Mesendoderm (in vitro differentiated cells): ENCODE measurements around the gene ASPN.

Experiments used
- DNase-seq: peaks from one replicate; pipeline ENCODE4 v3.0.0; 2013
- H2AK5ac ChIP-seq: 2 replicates; pipeline ENCODE4 v1.6.1; 2013; ENCODE audit warnings: low read length, inconsistent platforms
- H2BK120ac ChIP-seq: 2 replicates; pipeline ENCODE4 v1.6.1; 2013; ENCODE audit warnings: low read depth, mild to moderate bottlenecking, low read length, moderate library complexity, mixed read lengths
- H2BK15ac ChIP-seq: replicated peaks from 2 replicates; pipeline ENCODE4 v1.6.1; 2013; ENCODE audit warnings: low read depth, mild to moderate bottlenecking, moderate library complexity
- H2BK5ac ChIP-seq: 2 replicates; pipeline ENCODE4 v1.6.1; 2013; ENCODE audit warnings: low read length, inconsistent platforms
- H3K18ac ChIP-seq: 2 replicates; pipeline ENCODE4 v1.6.1; 2013; ENCODE audit warnings: mild to moderate bottlenecking, low read length, mixed read lengths
- H3K23ac ChIP-seq: one replicate; pipeline ENCODE4 v1.6.1; 2013; ENCODE audit warnings: low read length
- H3K27ac ChIP-seq: 2 replicates; pipeline ENCODE4 v1.5.1; 2013; ENCODE audit warnings: low read depth, mild to moderate bottlenecking, inconsistent platforms, low read length, moderate library complexity
- H3K27me3 ChIP-seq: 2 replicates; pipeline ENCODE4 v1.6.1; 2013; ENCODE audit warnings: low read length, control low read depth, mild to moderate bottlenecking, inconsistent platforms; ENCODE audit not compliant: insufficient read depth, poor library complexity
- H3K36me3 ChIP-seq: 2 replicates; pipeline ENCODE4 v1.6.1; 2013; ENCODE audit warnings: low read length, inconsistent platforms; ENCODE audit not compliant: control insufficient read depth, insufficient read depth
- H3K4ac ChIP-seq: one replicate; pipeline ENCODE4 v1.6.1; 2013; ENCODE audit warnings: low read depth, mild to moderate bottlenecking, low read length, moderate library complexity
- H3K4me1 ChIP-seq: 2 replicates; pipeline ENCODE4 v1.6.1; 2013; ENCODE audit warnings: low read depth, low read length, inconsistent platforms; ENCODE audit not compliant: control insufficient read depth
- H3K4me2 ChIP-seq: 2 replicates; pipeline ENCODE4 v1.6.1; 2013; ENCODE audit warnings: low read length
- H3K4me3 ChIP-seq: 2 replicates; pipeline ENCODE4 v1.5.1; 2013; ENCODE audit warnings: mild to moderate bottlenecking, low read length
- H3K56ac ChIP-seq: one replicate; pipeline ENCODE4 v1.6.1; 2013; ENCODE audit warnings: low read length
- H3K79me1 ChIP-seq: 2 replicates; pipeline ENCODE4 v1.6.1; 2013; ENCODE audit warnings: low read length, inconsistent platforms
- H3K79me2 ChIP-seq: 2 replicates; pipeline ENCODE4 v1.6.1; 2013; ENCODE audit warnings: mild to moderate bottlenecking, low read length; ENCODE audit not compliant: control insufficient read depth, insufficient read depth
- H3K9ac ChIP-seq: 2 replicates; pipeline ENCODE4 v1.6.1; 2013; ENCODE audit warnings: low read length, inconsistent platforms
- H4K5ac ChIP-seq: one replicate; pipeline ENCODE4 v1.6.1; 2013; ENCODE audit warnings: low read length
- H4K8ac ChIP-seq: one replicate; pipeline ENCODE4 v1.6.1; 2013; ENCODE audit warnings: low read depth, mild to moderate bottlenecking, control low read depth, low read length, moderate library complexity
- WGBS: extraction: QIAGEN DNeasy Blood & Tissue Kit; methylation state at CpG from one replicate; pipeline ENCODE4 v1.1.7; 2013; ENCODE audit warnings: low lambda C conversion rate, missing lambda C conversion rate; ENCODE audit not compliant: insufficient coverage; ENCODE audit errors: extremely low coverage; 5-methylcytosine and 5-hydroxymethylcytosine counted together

ASPN gene

DNA sequence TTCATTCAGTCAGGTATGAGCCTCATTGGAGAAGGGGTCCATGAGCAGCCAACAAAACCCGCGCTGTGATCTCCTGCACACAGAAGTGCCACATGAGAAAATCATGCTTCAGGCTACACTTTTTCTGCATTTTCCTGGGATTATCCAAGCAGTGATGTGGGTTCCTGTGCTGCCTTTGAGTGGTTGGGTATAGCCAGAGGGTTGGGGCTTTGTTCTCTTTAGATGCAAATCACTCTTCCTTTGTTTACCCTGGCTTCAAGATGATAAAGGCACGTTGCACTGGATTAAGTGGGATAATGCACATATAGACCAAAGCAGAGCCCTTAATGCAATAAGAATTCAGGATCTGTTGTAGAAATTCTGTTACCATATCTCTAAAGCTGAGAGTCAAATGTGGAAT is 34.7 kb upstream of the ASPN start:
- Histone ChIP-seq H3K4me1 (no peaks in the 10 kb centered on the region), H3K36me3 (no peaks in the 10 kb centered on the region), H3K9ac (no peak overlapping the region), H4K5ac (no peak overlapping the region), H3K27ac (no peak overlapping the region), H3K79me2 (no peaks in the 10 kb centered on the region), H3K4me2 (no peak overlapping the region), H2BK15ac (no peak overlapping the region), H3K79me1 (no peaks in the 10 kb centered on the region), H2BK120ac (no peak overlapping the region), H3K4me3 (no peak overlapping the region), H3K27me3 (no peaks in the 10 kb centered on the region), H3K56ac (no peak overlapping the region), H3K18ac (no peak overlapping the region), H2BK5ac (no peak overlapping the region), H3K23ac (no peak overlapping the region), H4K8ac (no peak overlapping the region), H2AK5ac (no peak overlapping the region), H3K4ac (no peak overlapping the region)
- WGBS = no CpG with 5 or more reads among the region's 3 CpGs
- DNase-seq = peak; percentile 51

- no peak overlapping the region for H4K5ac ChIP-seq
- no peak overlapping the region for H4K8ac ChIP-seq
- no peaks in the 10 kb centered on the region for H3K27me3 ChIP-seq
- no peak overlapping the region for H3K18ac ChIP-seq
- DNase-seq = no peak
- no peak overlapping the region for H3K23ac ChIP-seq
- H3K27ac ChIP-seq = no peak overlapping the region
- no peaks in the 10 kb centered on the region for H3K36me3 ChIP-seq
- no peaks in the 10 kb centered on the region for H3K79me1 ChIP-seq
- no peak overlapping the region for H3K4me2 ChIP-seq
- no peak overlapping the region for H3K4ac ChIP-seq
- no peak overlapping the region for H3K9ac ChIP-seq
- no peak overlapping the region for H2BK120ac ChIP-seq
- no peaks in the 10 kb centered on the region for H3K4me1 ChIP-seq
- H2AK5ac ChIP-seq = no peak overlapping the region
- H3K79me2 ChIP-seq = no peaks in the 10 kb centered on the region
- no peak overlapping the region for H3K56ac ChIP-seq
- WGBS = no CpG with 5 or more reads among the region's 1 CpG
- H2BK15ac ChIP-seq = no peak overlapping the region
- no peak overlapping the region for H3K4me3 ChIP-seq
- no peak overlapping the region for H2BK5ac ChIP-seq
Measured at GRCh38 chr9:92516521-92516920, 34.2 kb upstream of the ASPN start.

GRCh38 chr9:92514635-92515034 is 32.3 kb upstream of the ASPN start:
- no peak overlapping the region for H2BK15ac ChIP-seq
- no peaks in the 10 kb centered on the region for H3K79me1 ChIP-seq
- H2BK120ac ChIP-seq = no peak overlapping the region
- H4K5ac ChIP-seq = no peak overlapping the region
- DNase-seq = no peak
- no peak overlapping the region for H3K4ac ChIP-seq
- H3K56ac ChIP-seq = no peak overlapping the region
- H3K79me2 ChIP-seq = no peaks in the 10 kb centered on the region
- no peak overlapping the region for H3K9ac ChIP-seq
- no peak overlapping the region for H3K23ac ChIP-seq
- no peaks in the 10 kb centered on the region for H3K27me3 ChIP-seq
- WGBS = no CpG with 5 or more reads among the region's 10 CpGs
- no peak overlapping the region for H3K4me3 ChIP-seq
- no peak overlapping the region for H3K18ac ChIP-seq
- H3K27ac ChIP-seq = no peak overlapping the region
- H2AK5ac ChIP-seq = no peak overlapping the region
- peaks cover 2% of the 10 kb centered on the region for H3K4me1 ChIP-seq
- H4K8ac ChIP-seq = no peak overlapping the region
- no peak overlapping the region for H2BK5ac ChIP-seq
- no peaks in the 10 kb centered on the region for H3K36me3 ChIP-seq
- H3K4me2 ChIP-seq = no peak overlapping the region

DNA sequence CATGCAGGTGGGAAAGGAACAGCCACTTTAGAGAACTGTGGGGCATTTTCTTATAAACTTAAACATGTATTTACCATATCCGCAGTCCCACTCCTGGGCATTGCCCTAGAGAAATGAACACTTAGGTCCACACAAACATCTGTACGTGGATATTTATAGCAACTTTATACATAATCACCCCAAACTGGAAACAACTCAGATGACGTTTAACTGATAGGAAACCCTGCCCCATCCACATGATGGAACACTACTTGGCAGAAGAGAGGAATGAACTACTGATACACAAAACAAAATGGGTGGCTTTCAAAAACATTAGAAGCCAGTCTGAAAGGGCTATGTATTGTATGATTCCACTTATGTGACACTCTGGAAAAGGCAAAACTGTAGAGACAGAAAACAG is 31.0 kb upstream of the ASPN start:
- Histone ChIP-seq H3K4ac (no peak overlapping the region), H3K36me3 (no peaks in the 10 kb centered on the region), H3K79me2 (no peaks in the 10 kb centered on the region), H3K23ac (no peak overlapping the region), H3K56ac (no peak overlapping the region), H3K27me3 (no peaks in the 10 kb centered on the region), H3K4me3 (no peak overlapping the region), H3K79me1 (no peaks in the 10 kb centered on the region), H4K5ac (no peak overlapping the region), H3K27ac (no peak overlapping the region), H2BK5ac (no peak overlapping the region), H3K4me1 (peaks cover 2% of the 10 kb centered on the region), H2BK15ac (no peak overlapping the region), H2BK120ac (no peak overlapping the region), H3K9ac (no peak overlapping the region), H3K18ac (no peak overlapping the region), H3K4me2 (no peak overlapping the region), H2AK5ac (no peak overlapping the region), H4K8ac (no peak overlapping the region)
- no peak for DNase-seq
- WGBS = no CpG with 5 or more reads among the region's 3 CpGs

GRCh38 chr9:92512622-92513021 is 30.3 kb upstream of the ASPN start:
- H3K9ac ChIP-seq = no peak overlapping the region
- no peaks in the 10 kb centered on the region for H3K27me3 ChIP-seq
- H4K8ac ChIP-seq = no peak overlapping the region
- H3K23ac ChIP-seq = no peak overlapping the region
- no peak overlapping the region for H3K4ac ChIP-seq
- H3K4me1 ChIP-seq = peaks cover 2% of the 10 kb centered on the region
- no peak overlapping the region for H2BK15ac ChIP-seq
- H3K4me2 ChIP-seq = no peak overlapping the region
- no peaks in the 10 kb centered on the region for H3K36me3 ChIP-seq
- DNase-seq = no peak
- no peak overlapping the region for H3K4me3 ChIP-seq
- H3K56ac ChIP-seq = no peak overlapping the region
- no peak overlapping the region for H2BK5ac ChIP-seq
- no peak overlapping the region for H2BK120ac ChIP-seq
- no peak overlapping the region for H4K5ac ChIP-seq
- H3K79me1 ChIP-seq = no peaks in the 10 kb centered on the region
- H3K18ac ChIP-seq = no peak overlapping the region
- no peak overlapping the region for H3K27ac ChIP-seq
- no peaks in the 10 kb centered on the region for H3K79me2 ChIP-seq
- WGBS = no CpG with 5 or more reads among the region's 3 CpGs
- H2AK5ac ChIP-seq = no peak overlapping the region

- Histone ChIP-seq H3K23ac (no peak overlapping the region), H3K79me2 (no peaks in the 10 kb centered on the region), H3K4me2 (no peak overlapping the region), H3K4ac (no peak overlapping the region), H3K27me3 (no peaks in the 10 kb centered on the region), H3K79me1 (no peaks in the 10 kb centered on the region), H3K18ac (no peak overlapping the region), H3K4me1 (peaks cover 2% of the 10 kb centered on the region), H3K36me3 (no peaks in the 10 kb centered on the region), H2BK120ac (no peak overlapping the region), H3K9ac (no peak overlapping the region), H4K5ac (no peak overlapping the region), H2BK15ac (no peak overlapping the region), H3K4me3 (no peak overlapping the region), H4K8ac (no peak overlapping the region), H3K27ac (no peak overlapping the region), H2AK5ac (no peak overlapping the region), H2BK5ac (no peak overlapping the region), H3K56ac (no peak overlapping the region)
- DNase-seq = peak; percentile 40
Measured at GRCh38 chr9:92510747-92511146, 28.4 kb upstream of the ASPN start.
